SU-DHL-6 (cell line): Measurements from ENCODE around the gene ZFYVE1.

Experiments
- H2AFZ ChIP-seq: fragments of 200-600 bp; sonication (generic); 2 replicates; pipeline ENCODE4 v1.6.1; 2014; ENCODE audit warnings: low read depth, mild to moderate bottlenecking, moderate library complexity, mixed read lengths, antibody characterized with exemption, low read length; ENCODE audit not compliant: severe bottlenecking
- H3F3A ChIP-seq: fragments of 200-600 bp; shearing (Covaris generic); 2 replicates; pipeline ENCODE4 v1.6.0; 2016; ENCODE audit warnings: antibody characterized with exemption, mild to moderate bottlenecking; ENCODE audit not compliant: insufficient read depth
- H3K27ac ChIP-seq: fragments of 200-600 bp; sonication (generic); 2 replicates; pipeline ENCODE4 v1.5.1; 2016; ENCODE audit warnings: low read depth, mild to moderate bottlenecking, low read length, moderate library complexity, mixed read lengths
- H3K27me3 ChIP-seq: fragments of 200-600 bp; sonication (generic), shearing (Covaris generic); 2 replicates; pipeline ENCODE4 v1.6.0; 2014; ENCODE audit warnings: mild to moderate bottlenecking, low read length
- H3K36me3 ChIP-seq: fragments of 200-600 bp; sonication (generic); 2 replicates; pipeline ENCODE4 v1.6.1; 2014; ENCODE audit warnings: mild to moderate bottlenecking, low read length, mixed read lengths
- H3K4me2 ChIP-seq: fragments of 300-600, 200-600 bp; shearing (Covaris generic), sonication (generic); 2 replicates; pipeline ENCODE4 v1.6.0; 2014; ENCODE audit warnings: low read length, low read depth, mild to moderate bottlenecking; ENCODE audit not compliant: poor library complexity, severe bottlenecking
- H3K4me3 ChIP-seq: fragments of 200-600 bp; sonication (generic); 2 replicates; pipeline ENCODE4 v1.5.1; 2014; ENCODE audit warnings: antibody characterized with exemption, low read length, mild to moderate bottlenecking, mixed read lengths; ENCODE audit not compliant: insufficient read depth, poor library complexity, severe bottlenecking
- H3K79me2 ChIP-seq: fragments of 200-600 bp; sonication (generic); 2 replicates; pipeline ENCODE4 v1.6.1; 2014; ENCODE audit warnings: mild to moderate bottlenecking, low read length, moderate library complexity; ENCODE audit not compliant: insufficient read depth
- H3K9ac ChIP-seq: fragments of 200-600 bp; sonication (generic); 2 replicates; pipeline ENCODE4 v1.7.0; 2014; ENCODE audit warnings: mild to moderate bottlenecking, low read length
- H3K9me2 ChIP-seq: fragments of 200-600 bp; sonication (generic); replicated peaks from 2 replicates; pipeline ENCODE4 v1.6.1; 2014; ENCODE audit warnings: low read length; ENCODE audit not compliant: insufficient read depth
- H3K9me3 ChIP-seq: fragments of 200-600 bp; sonication (generic); 2 replicates; pipeline ENCODE4 v1.6.1; 2014; ENCODE audit warnings: low read length, mixed read lengths; ENCODE audit not compliant: insufficient read depth
- H4K20me1 ChIP-seq: fragments of 200-600 bp; sonication (generic); 2 replicates; pipeline ENCODE4 v1.6.1; 2014; ENCODE audit warnings: low read depth, mild to moderate bottlenecking, antibody characterized with exemption, low read length, moderate library complexity, mixed read lengths
- CTCF ChIP-seq: fragments of 200-600 bp; sonication (generic); IDR thresholded peaks from one replicate; pipeline ENCODE4 v1.5.1; 2017; ENCODE audit warnings: antibody characterized with exemption, mild to moderate bottlenecking, low read length, moderate library complexity; ENCODE audit not compliant: insufficient read depth, poor library complexity, severe bottlenecking
- EZH2phosphoT487 ChIP-seq: fragments of 200-600 bp; sonication (generic), shearing (Covaris generic); conservative IDR thresholded peaks from 2 replicates; pipeline ENCODE4 v1.6.1; 2018; ENCODE audit warnings: mild to moderate bottlenecking, antibody characterized with exemption, low read length, moderate library complexity, mixed read lengths

Gene ZFYVE1

GRCh38 chr14:72929316-72930080 is 97.4 kb downstream of the ZFYVE1 start:
- no peaks in the 10 kb centered on the region for H4K20me1 ChIP-seq
- no peak for TF ChIP-seq CTCF
- TF ChIP-seq EZH2phosphoT487: no peak
- H3K27me3 ChIP-seq: no peaks in the 10 kb centered on the region
- H2AFZ ChIP-seq: no peak overlapping the region
- H3K4me2 ChIP-seq: no peak overlapping the region
- H3K9me2 ChIP-seq: no peaks in the 10 kb centered on the region
- H3K9me3 ChIP-seq: no peaks in the 10 kb centered on the region
- H3K27ac ChIP-seq: no peak overlapping the region
- H3K4me3 ChIP-seq: no peak overlapping the region
- H3K79me2 ChIP-seq: peaks cover 69% of the 10 kb centered on the region
- no peaks in the 10 kb centered on the region for H3K36me3 ChIP-seq
- H3K9ac ChIP-seq: no peak overlapping the region
- no peaks in the 10 kb centered on the region for H3F3A ChIP-seq

GRCh38 chr14:72928872-72929271 is 98.0 kb downstream of the ZFYVE1 start:
- no peak overlapping the region for H3K27ac ChIP-seq
- H3K27me3 ChIP-seq: no peaks in the 10 kb centered on the region
- no peaks in the 10 kb centered on the region for H3F3A ChIP-seq
- no peaks in the 10 kb centered on the region for H3K9me2 ChIP-seq
- no peaks in the 10 kb centered on the region for H3K36me3 ChIP-seq
- no peak overlapping the region for H3K4me3 ChIP-seq
- no peaks in the 10 kb centered on the region for H3K9me3 ChIP-seq
- TF ChIP-seq CTCF (no peak), EZH2phosphoT487 (no peak)
- peaks cover 65% of the 10 kb centered on the region for H3K79me2 ChIP-seq
- no peak overlapping the region for H3K9ac ChIP-seq
- no peaks in the 10 kb centered on the region for H4K20me1 ChIP-seq
- H3K4me2 ChIP-seq: no peak overlapping the region
- H2AFZ ChIP-seq: no peak overlapping the region

GRCh38 chr14:72926292-72927028 is 100.4 kb downstream of the ZFYVE1 start, which contains the start of gene DCAF4:
Gene DCAF4, plus strand, starts transcription at chr14:72926464. Its CDS starts 11,515 bp downstream, at chr14:72937979.
- H3K36me3 ChIP-seq: no peaks in the 10 kb centered on the region
- peak within 1 kb of the TSS; percentile 39 for H3K27ac ChIP-seq
- H3K9me3 ChIP-seq: no peaks in the 10 kb centered on the region
- H2AFZ ChIP-seq: peak within 1 kb of the TSS; percentile 70
- H3F3A ChIP-seq: no peaks in the 10 kb centered on the region
- TF ChIP-seq EZH2phosphoT487: no peak
- no peak for TF ChIP-seq CTCF
- no peaks in the 10 kb centered on the region for H3K9me2 ChIP-seq
- no peaks in the 10 kb centered on the region for H4K20me1 ChIP-seq
- H3K4me2 ChIP-seq: peak within 1 kb of the TSS; percentile 74
- peak within 1 kb of the TSS; percentile 74 for H3K9ac ChIP-seq
- peaks cover 41% of the 10 kb centered on the region for H3K79me2 ChIP-seq
- H3K4me3 ChIP-seq: peak within 1 kb of the TSS; percentile 79
- no peaks in the 10 kb centered on the region for H3K27me3 ChIP-seq
